HFFc6 (cell line): ENCODE measurements around the gene WARS2. TPM values are rescaled to one million over a fixed set of nuclear protein-coding genes. Genes with fewer than 3 reads are reported as not detected.

Experiments
- DNase-seq: peaks from one replicate; pipeline ENCODE4 v3.0.0-alpha.2; 2018
- H3K27ac Mint-ChIP-seq: 2 replicates; pipeline ENCODE4 v1.8.0; 2020; ENCODE audit warnings: mild to moderate bottlenecking, mixed read lengths
- H3K27me3 Mint-ChIP-seq: 2 replicates; pipeline ENCODE4 v1.8.0; 2021; ENCODE audit warnings: mild to moderate bottlenecking, moderate library complexity, mixed read lengths; ENCODE audit not compliant: insufficient read depth
- H3K36me3 Mint-ChIP-seq: 2 replicates; pipeline ENCODE4 v1.8.0; 2021; ENCODE audit warnings: low read depth, mixed read lengths
- H3K4me1 Mint-ChIP-seq: 2 replicates; pipeline ENCODE4 v1.8.0; 2020; ENCODE audit warnings: low read depth, mixed read lengths
- H3K4me3 Mint-ChIP-seq: 2 replicates; pipeline ENCODE4 v1.8.0; 2020; ENCODE audit warnings: mild to moderate bottlenecking, moderate library complexity, mixed read lengths
- H3K9me3 Mint-ChIP-seq: 2 replicates; pipeline ENCODE4 v1.8.0; 2020; ENCODE audit warnings: mild to moderate bottlenecking, mixed read lengths
- CTCF ChIP-seq: fragments of 200-600 bp; sonication (generic); IDR thresholded peaks from 2 replicates; pipeline ENCODE4 v1.5.0; 2021; ENCODE audit warnings: antibody characterized with exemption, mild to moderate bottlenecking
- total RNA-seq, 6 experiments: library from RNA; stranded (reverse); fragmentation: NEBNext Ultra II Directional; extraction: Animal tissue kit (Norgen Biotek cat#: 25700); gene quantifications; 2 replicates in 1 of 6; 3 replicates in 5 of 6; pipeline ENCODE4 v1.2.3, GENCODE V29; 2021

Gene WARS2
- total RNA-seq, 6 experiments from 2014 or later: 10.5 to 14.8 (median 12.9) TPM

- H3K27ac Mint-ChIP-seq: no peak overlapping the region
- no peaks in the 10 kb centered on the region for H3K9me3 Mint-ChIP-seq
- DNase-seq: no peak
- peaks cover 23% of the 10 kb centered on the region for H3K4me1 Mint-ChIP-seq
- no peak overlapping the region for H3K4me3 Mint-ChIP-seq
- H3K36me3 Mint-ChIP-seq: no peaks in the 10 kb centered on the region
- no peak for TF ChIP-seq CTCF
- H3K27me3 Mint-ChIP-seq: no peaks in the 10 kb centered on the region
Measured at GRCh38 chr1:119012383-119012782, 128.1 kb downstream of the WARS2 start.

- no peak for DNase-seq
- Mint-ChIP-seq H3K4me1 (peaks cover 23% of the 10 kb centered on the region), H3K4me3 (no peak overlapping the region), H3K27me3 (no peaks in the 10 kb centered on the region), H3K36me3 (no peaks in the 10 kb centered on the region), H3K9me3 (no peaks in the 10 kb centered on the region), H3K27ac (no peak overlapping the region)
- no peak for TF ChIP-seq CTCF
Measured at GRCh38 chr1:119011706-119012105, 128.7 kb downstream of the WARS2 start.

- H3K4me3 Mint-ChIP-seq: no peak overlapping the region
- H3K27me3 Mint-ChIP-seq: no peaks in the 10 kb centered on the region
- H3K4me1 Mint-ChIP-seq: peaks cover 23% of the 10 kb centered on the region
- no peak for DNase-seq
- H3K36me3 Mint-ChIP-seq: no peaks in the 10 kb centered on the region
- no peak overlapping the region for H3K27ac Mint-ChIP-seq
- TF ChIP-seq CTCF: no peak
- no peaks in the 10 kb centered on the region for H3K9me3 Mint-ChIP-seq
Measured at GRCh38 chr1:119011116-119011515, 129.3 kb downstream of the WARS2 start.

GRCh38 chr1:119010201-119010600 lies 130.3 kb downstream of the WARS2 start:
- peak; percentile 32 for DNase-seq
- H3K36me3 Mint-ChIP-seq: no peaks in the 10 kb centered on the region
- no peaks in the 10 kb centered on the region for H3K27me3 Mint-ChIP-seq

GRCh38 chr1:119009312-119009655 lies 131.2 kb downstream of the WARS2 start:
- no peak for DNase-seq
- Mint-ChIP-seq H3K36me3 (no peaks in the 10 kb centered on the region), H3K9me3 (0 out of 2 replicates have a peak, but pooled peaks cover 3% of the 10 kb centered on the region), H3K27me3 (no peaks in the 10 kb centered on the region), H3K4me1 (peaks cover 23% of the 10 kb centered on the region), H3K27ac (peak overlapping the region; percentile 76), H3K4me3 (peak overlapping the region; percentile 78)
- TF ChIP-seq CTCF: no peak

More at GRCh38 chr1:119010201-119010600, 130.3 kb downstream of the WARS2 start:
- Mint-ChIP-seq H3K4me3 (no peak overlapping the region), H3K27ac (no peak overlapping the region), H3K4me1 (peaks cover 23% of the 10 kb centered on the region), H3K9me3 (0 out of 2 replicates have a peak, but pooled peaks cover 3% of the 10 kb centered on the region)
- no peak for TF ChIP-seq CTCF
